Duodenal mucosa (tissue), 2 donors: ENCODE results near the gene COG1.

ENCODE experiments used
- H3K27ac ChIP-seq: one replicate; pipeline ENCODE4 v1.7.0; 2013; ENCODE audit warnings: low read depth, low read length
- H3K27me3 ChIP-seq, 2 donors: one replicate each; pipeline ENCODE4 v1.7.0; 2013; ENCODE audit warnings: low read length in 2 of 2, control low read depth in 1 of 2; ENCODE audit not compliant: insufficient read depth in 2 of 2, control insufficient read depth in 1 of 2
- H3K36me3 ChIP-seq, 2 donors: one replicate each; pipeline ENCODE4 v1.7.0; 2013; ENCODE audit warnings: low read length in 2 of 2, control low read depth in 1 of 2; ENCODE audit not compliant: insufficient read depth in 2 of 2, control insufficient read depth in 1 of 2
- H3K4me1 ChIP-seq, 2 donors: one replicate each; pipeline ENCODE4 v1.7.0; 2013; ENCODE audit warnings: low read length in 2 of 2, control low read depth in 1 of 2; ENCODE audit not compliant: insufficient read depth in 2 of 2, control insufficient read depth in 1 of 2
- H3K4me3 ChIP-seq, 2 donors: one replicate each; pipeline ENCODE4 v1.7.0; 2013; ENCODE audit warnings: low read length in 2 of 2, low read depth in 1 of 2
- H3K9ac ChIP-seq, 2 donors: one replicate each; pipeline ENCODE4 v1.7.0; 2013; ENCODE audit warnings: low read length in 2 of 2, low read depth in 1 of 2
- H3K9me3 ChIP-seq, 2 donors: one replicate each; pipeline ENCODE4 v1.7.0; 2013; ENCODE audit warnings: low read length in 2 of 2, control low read depth in 1 of 2; ENCODE audit not compliant: control insufficient read depth in 1 of 2

Gene COG1

GRCh38 chr17:73156887-73157520, 35.9 kb upstream of the COG1 start:
- Histone ChIP-seq H3K4me1 (peaks cover 10 to 18% of the 10 kb centered on the region in 2 donors), H3K36me3 (no peaks in the 10 kb centered on the region), H3K27me3 (peaks cover 0 to 11% of the 10 kb centered on the region in 2 donors), H3K9ac (no peak overlapping the region), H3K4me3 (no peak overlapping the region), H3K27ac (no peak overlapping the region), H3K9me3 (no peaks in the 10 kb centered on the region)

- Histone ChIP-seq H3K27ac (no peak overlapping the region), H3K4me3 (no peak overlapping the region), H3K9ac (no peak overlapping the region), H3K36me3 (no peaks in the 10 kb centered on the region), H3K4me1 (peaks cover 10 to 18% of the 10 kb centered on the region in 2 donors), H3K27me3 (peaks cover 0 to 11% of the 10 kb centered on the region in 2 donors), H3K9me3 (no peaks in the 10 kb centered on the region)
These were observed 35.3 kb upstream of the COG1 start for GRCh38 chr17:73157521-73157890.

GRCh38 chr17:73158133-73158532, 34.7 kb upstream of the COG1 start:
- no peaks in the 10 kb centered on the region for H3K36me3 ChIP-seq
- H3K27ac ChIP-seq, result no peak overlapping the region
- H3K4me1 ChIP-seq, result peaks cover 10 to 18% of the 10 kb centered on the region in 2 donors
- H3K27me3 ChIP-seq, result peaks cover 5 to 16% of the 10 kb centered on the region in 2 donors
- H3K9ac ChIP-seq, result no peak overlapping the region
- H3K4me3 ChIP-seq, result no peak overlapping the region
- H3K9me3 ChIP-seq, result no peaks in the 10 kb centered on the region

GRCh38 chr17:73160980-73161630, 31.8 kb upstream of the COG1 start:
- Histone ChIP-seq H3K27ac (no peak overlapping the region), H3K9me3 (no peaks in the 10 kb centered on the region), H3K9ac (no peak overlapping the region), H3K36me3 (no peaks in the 10 kb centered on the region), H3K27me3 (peaks cover 28 to 46% of the 10 kb centered on the region in 2 donors), H3K4me1 (peaks cover 24 to 30% of the 10 kb centered on the region in 2 donors), H3K4me3 (no peak overlapping the region)

- Histone ChIP-seq H3K9me3 (no peaks in the 10 kb centered on the region), H3K4me3 (no peak overlapping the region), H3K36me3 (no peaks in the 10 kb centered on the region), H3K4me1 (peaks cover 25 to 30% of the 10 kb centered on the region in 2 donors), H3K27ac (no peak overlapping the region), H3K9ac (no peak overlapping the region), H3K27me3 (peaks cover 40 to 64% of the 10 kb centered on the region in 2 donors)
These were observed 29.8 kb upstream of the COG1 start for GRCh38 chr17:73163043-73163442.

- Histone ChIP-seq H3K36me3 (no peaks in the 10 kb centered on the region), H3K9ac (no peak overlapping the region), H3K27ac (no peak overlapping the region), H3K27me3 (peaks cover 40 to 61% of the 10 kb centered on the region in 2 donors), H3K4me1 (peaks cover 25 to 30% of the 10 kb centered on the region in 2 donors), H3K4me3 (peak overlapping the region; percentile 44 to 64), H3K9me3 (no peaks in the 10 kb centered on the region)
These were observed 27.0 kb upstream of the COG1 start for GRCh38 chr17:73165616-73166404.

- H3K27ac ChIP-seq, result no peak overlapping the region
- H3K4me1 ChIP-seq, result peaks cover 25 to 30% of the 10 kb centered on the region in 2 donors
- no peaks in the 10 kb centered on the region for H3K36me3 ChIP-seq
- peak overlapping the region; percentile 44 to 64 for H3K4me3 ChIP-seq
- H3K9ac ChIP-seq, result no peak overlapping the region
- no peaks in the 10 kb centered on the region for H3K9me3 ChIP-seq
- peaks cover 40 to 54% of the 10 kb centered on the region in 2 donors for H3K27me3 ChIP-seq
These were observed 25.9 kb upstream of the COG1 start for GRCh38 chr17:73166731-73167581.

GRCh38 chr17:73168667-73169066, 24.2 kb upstream of the COG1 start:
- H3K27me3 ChIP-seq, result peaks cover 31 to 44% of the 10 kb centered on the region in 2 donors
- H3K4me3 ChIP-seq, result no peak overlapping the region
- H3K9ac ChIP-seq, result no peak overlapping the region
- H3K27ac ChIP-seq, result no peak overlapping the region
- H3K4me1 ChIP-seq, result peaks cover 25 to 30% of the 10 kb centered on the region in 2 donors
- no peaks in the 10 kb centered on the region for H3K36me3 ChIP-seq
- H3K9me3 ChIP-seq, result no peaks in the 10 kb centered on the region

- Histone ChIP-seq H3K27me3 (peaks cover 19 to 27% of the 10 kb centered on the region in 2 donors), H3K9ac (no peak overlapping the region), H3K4me3 (no peak overlapping the region), H3K9me3 (no peaks in the 10 kb centered on the region), H3K27ac (no peak overlapping the region), H3K4me1 (peaks cover 14 to 22% of the 10 kb centered on the region in 2 donors), H3K36me3 (no peaks in the 10 kb centered on the region)
These were observed 22.5 kb upstream of the COG1 start for GRCh38 chr17:73170324-73170723.
